Upper lobe of left lung (tissue), 6 donors: Measurements from ENCODE around the gene PITPNM1. TPM values are rescaled to one million over a fixed set of nuclear protein-coding genes. Genes with fewer than 3 reads are reported as not detected.

Source experiments
- ATAC-seq, 2 donors: fragments of 200-7000 bp; cut with Tn5 transposase; one replicate each; pipeline ENCODE4 v1.9.1; 2022; ENCODE audit warnings: mild to moderate bottlenecking in 2 of 2, moderate library complexity in 2 of 2; ENCODE audit not compliant: low FRiP score in 2 of 2
- DNase-seq, 2 donors: peaks; one replicate each; pipeline ENCODE4 v3.0.0-alpha.2; 2019 to 2020
- H3K27ac ChIP-seq, 4 donors: fragments of 200-600 bp; sonication (generic); one replicate each; pipeline ENCODE4 v1.5.1; 2016 to 2019
- H3K27me3 ChIP-seq, 4 donors: fragments of 200-600 bp; sonication (generic); one replicate each; pipeline ENCODE4 v1.5.1; 2017 to 2019
- H3K36me3 ChIP-seq, 4 donors: fragments of 200-600 bp; sonication (generic); one replicate each; pipeline ENCODE4 v1.5.1; 2016 to 2019
- H3K4me1 ChIP-seq, 4 donors: fragments of 200-600 bp; sonication (generic); one replicate each; pipeline ENCODE4 v1.5.1; 2018 to 2019
- H3K4me3 ChIP-seq, 4 donors: fragments of 200-600 bp; sonication (generic); one replicate each; pipeline ENCODE4 v1.5.1; 2017 to 2019; ENCODE audit warnings: mild to moderate bottlenecking in 2 of 4, moderate library complexity in 1 of 4
- H3K9me3 ChIP-seq, 4 donors: fragments of 200-600 bp; sonication (generic); one replicate each; pipeline ENCODE4 v1.5.1; 2018 to 2019
- CTCF ChIP-seq, 6 experiments: fragments of 450-650 bp in 4 of 6; fragments of 200-600 bp in 2 of 6; sonication (generic) in 2 of 6; IDR thresholded peaks; one replicate each; pipeline ENCODE4 v1.5.1; 2016 to 2019; ENCODE audit warnings: antibody characterized with exemption in 6 of 6
- EP300 ChIP-seq, 4 donors: sonication (generic); formaldehyde crosslinking; IDR thresholded peaks; one replicate each; pipeline ENCODE4 v1.5.1; 2017; ENCODE audit warnings: antibody characterized with exemption in 4 of 4, control low read depth in 2 of 4
- POLR2A ChIP-seq, 4 donors: fragments of 450-650 bp; IDR thresholded peaks; one replicate each; pipeline ENCODE4 v1.5.1; 2016 to 2017; ENCODE audit warnings: antibody characterized with exemption in 4 of 4, mild to moderate bottlenecking in 2 of 4
- POLR2AphosphoS5 ChIP-seq, 2 donors: sonication (generic); formaldehyde crosslinking; IDR thresholded peaks; one replicate each; pipeline ENCODE4 v1.5.1; 2017; ENCODE audit warnings: antibody characterized with exemption in 2 of 2
- WGBS, 2 donors: methylation state at CpG; one replicate each; pipeline ENCODE4 v1.1.5; 2017 to 2018; 5-methylcytosine and 5-hydroxymethylcytosine counted together
- total RNA-seq, 6 donors: library from RNA; depleted of rRNA in 4 of 6; stranded (reverse); fragments of >200 nt in 4 of 6; gene quantifications; one replicate each; pipeline versions ENCODE4 v1.1.0 to v1.2.1, GENCODE V29; 2016 to 2021
- donor health status: DM: no; HTN: no; CAD: no; lungs with moderate emphysema.
- donor health status: DM: no; HTN: yes; CAD: no; lungs with severe emphysema.

Gene PITPNM1
- total RNA-seq, 6 donors from 2014 or later = 32.0 to 90.1 (median 40.7) TPM

GRCh38 chr11:67497656-67498291 is 7.4 kb downstream of the PITPNM1 start:
- DNase-seq (peak in 1 of 2 donors; percentile 74), ATAC-seq (no peak)
- H3K27ac ChIP-seq = no peak overlapping the region
- TF ChIP-seq POLR2A (IDR thresholded peaks at IDR 0.05) (no peak), EP300 (IDR thresholded peaks at IDR 0.05) (no peak), POLR2AphosphoS5 (IDR thresholded peaks at IDR 0.05) (no peak), CTCF (IDR thresholded peaks at IDR 0.05) (no peak)
- H3K4me3 ChIP-seq = no peak overlapping the region
- H3K4me1 ChIP-seq = no peaks in the 10 kb centered on the region
- peaks cover 4 to 75% (median 51%) of the 10 kb centered on the region in 4 donors for H3K36me3 ChIP-seq
- H3K9me3 ChIP-seq = no peaks in the 10 kb centered on the region
- H3K27me3 ChIP-seq = no peaks in the 10 kb centered on the region
- 97% methylated on average over 14 to 21 of the region's 21 CpGs for WGBS, 2 donors

- H3K27me3 ChIP-seq = no peaks in the 10 kb centered on the region
- no peaks in the 10 kb centered on the region for H3K4me1 ChIP-seq
- H3K4me3 ChIP-seq = no peak overlapping the region
- H3K9me3 ChIP-seq = no peaks in the 10 kb centered on the region
- DNase-seq = peak in 1 of 2 donors; percentile 69
- peaks cover 4 to 82% (median 61%) of the 10 kb centered on the region in 4 donors for H3K36me3 ChIP-seq
- no peak overlapping the region for H3K27ac ChIP-seq
- 96% methylated on average over 10 to 12 of the region's 12 CpGs for WGBS, 2 donors
- no peak for TF ChIP-seq POLR2A (IDR thresholded peaks at IDR 0.05)
- no peak for TF ChIP-seq CTCF (IDR thresholded peaks at IDR 0.05)
- no peak for TF ChIP-seq POLR2AphosphoS5 (IDR thresholded peaks at IDR 0.05)
- TF ChIP-seq EP300 (IDR thresholded peaks at IDR 0.05) = no peak
- ATAC-seq = no peak
Measured at GRCh38 chr11:67496113-67496512, 9.1 kb downstream of the PITPNM1 start.

GRCh38 chr11:67495234-67496005 is 9.7 kb downstream of the PITPNM1 start:
- TF ChIP-seq EP300 (IDR thresholded peaks at IDR 0.05) (no peak), POLR2AphosphoS5 (IDR thresholded peaks at IDR 0.05) (no peak), POLR2A (IDR thresholded peaks at IDR 0.05) (no peak), CTCF (IDR thresholded peaks at IDR 0.05) (no peak)
- Histone ChIP-seq H3K27me3 (no peaks in the 10 kb centered on the region), H3K27ac (no peak overlapping the region), H3K4me3 (no peak overlapping the region), H3K9me3 (no peaks in the 10 kb centered on the region), H3K4me1 (no peaks in the 10 kb centered on the region), H3K36me3 (peaks cover 4 to 88% (median 67%) of the 10 kb centered on the region in 4 donors)
- 92 to 97% methylated on average over 7 to 16 of the region's 16 CpGs for WGBS, 2 donors
- ATAC-seq = no peak
- DNase-seq = no peak

GRCh38 chr11:67494371-67495233 is 10.6 kb downstream of the PITPNM1 start:
- WGBS, 2 donors = 93 to 94% methylated on average over 53 to 58 of the region's 59 CpGs
- no peaks in the 10 kb centered on the region for H3K4me1 ChIP-seq
- peaks cover 4 to 90% (median 71%) of the 10 kb centered on the region in 4 donors for H3K36me3 ChIP-seq
- H3K9me3 ChIP-seq = no peaks in the 10 kb centered on the region
- no peak for ATAC-seq
- H3K27me3 ChIP-seq = no peaks in the 10 kb centered on the region
- peak in 1 of 2 donors; percentile 66 for DNase-seq
- no peak for TF ChIP-seq EP300 (IDR thresholded peaks at IDR 0.05)
- TF ChIP-seq POLR2AphosphoS5 (IDR thresholded peaks at IDR 0.05) = no peak
- no peak for TF ChIP-seq POLR2A (IDR thresholded peaks at IDR 0.05)
- no peak for TF ChIP-seq CTCF (IDR thresholded peaks at IDR 0.05)
- no peak overlapping the region for H3K27ac ChIP-seq
- no peak overlapping the region for H3K4me3 ChIP-seq
